ENCODE results near the gene DLK1. TPM values are rescaled to one million over a fixed set of nuclear protein-coding genes. Genes with fewer than 3 reads are reported as not detected.
A peak's percentile ranks its signal among the peaks of the same experiment; 100 is the strongest.

DLK1 gene
- total RNA-seq, 1 experiment from 2014 or later, result not detected

DNA sequence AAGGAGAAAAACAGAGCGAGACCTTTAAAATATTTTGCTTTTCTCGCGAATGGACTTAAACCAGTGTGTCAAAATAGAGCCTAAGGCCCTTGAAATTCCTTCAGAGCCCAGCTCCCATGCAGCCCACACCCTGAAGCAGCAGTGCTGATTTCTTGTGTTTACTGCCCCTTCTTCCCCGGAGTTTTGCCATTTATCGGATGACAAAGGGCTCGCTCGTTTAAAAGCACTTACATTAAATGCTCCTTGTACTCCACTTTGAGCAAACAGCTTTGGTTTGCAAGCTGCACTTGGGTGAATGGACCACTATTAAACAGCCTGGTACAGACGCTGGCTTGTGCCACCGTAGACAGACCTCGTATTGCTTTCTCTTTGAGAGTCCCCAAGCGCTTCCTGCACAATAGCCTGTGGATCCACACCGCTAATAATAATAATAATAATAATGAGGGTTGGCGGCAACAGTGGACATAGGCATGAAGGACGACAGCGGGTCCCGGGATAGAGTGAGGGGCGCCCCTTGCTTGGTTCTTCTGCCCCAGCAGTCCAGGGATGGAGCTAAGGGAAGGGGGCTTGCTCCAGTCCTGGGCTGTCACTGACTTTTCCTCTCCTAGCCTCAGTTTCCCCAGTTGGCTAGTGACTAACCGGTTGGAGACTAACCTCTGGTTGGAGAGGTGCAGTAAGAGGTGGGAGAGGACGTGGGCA, 6.6 kb downstream of the DLK1 start:
- no peak for DNase-seq (ENCODE audit: low read depth)

DNA sequence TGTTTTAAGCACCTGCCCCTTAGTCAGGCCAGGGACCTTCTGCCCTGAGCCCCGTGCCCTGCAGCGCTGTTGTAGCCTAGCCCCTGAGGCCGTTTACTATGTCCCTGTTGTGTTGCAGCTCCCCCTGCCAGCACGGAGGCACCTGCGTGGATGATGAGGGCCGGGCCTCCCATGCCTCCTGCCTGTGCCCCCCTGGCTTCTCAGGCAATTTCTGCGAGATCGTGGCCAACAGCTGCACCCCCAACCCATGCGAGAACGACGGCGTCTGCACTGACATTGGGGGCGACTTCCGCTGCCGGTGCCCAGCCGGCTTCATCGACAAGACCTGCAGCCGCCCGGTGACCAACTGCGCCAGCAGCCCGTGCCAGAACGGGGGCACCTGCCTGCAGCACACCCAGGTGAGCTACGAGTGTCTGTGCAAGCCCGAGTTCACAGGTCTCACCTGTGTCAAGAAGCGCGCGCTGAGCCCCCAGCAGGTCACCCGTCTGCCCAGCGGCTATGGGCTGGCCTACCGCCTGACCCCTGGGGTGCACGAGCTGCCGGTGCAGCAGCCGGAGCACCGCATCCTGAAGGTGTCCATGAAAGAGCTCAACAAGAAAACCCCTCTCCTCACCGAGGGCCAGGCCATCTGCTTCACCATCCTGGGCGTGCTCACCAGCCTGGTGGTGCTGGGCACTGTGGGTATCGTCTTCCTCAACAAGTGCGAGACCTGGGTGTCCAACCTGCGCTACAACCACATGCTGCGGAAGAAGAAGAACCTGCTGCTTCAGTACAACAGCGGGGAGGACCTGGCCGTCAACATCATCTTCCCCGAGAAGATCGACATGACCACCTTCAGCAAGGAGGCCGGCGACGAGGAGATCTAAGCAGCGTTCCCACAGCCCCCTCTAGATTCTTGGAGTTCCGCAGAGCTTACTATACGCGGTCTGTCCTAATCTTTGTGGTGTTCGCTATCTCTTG, 7.6 kb downstream of the DLK1 start:
- DNase-seq (ENCODE audit: low read depth), result no peak

DNA sequence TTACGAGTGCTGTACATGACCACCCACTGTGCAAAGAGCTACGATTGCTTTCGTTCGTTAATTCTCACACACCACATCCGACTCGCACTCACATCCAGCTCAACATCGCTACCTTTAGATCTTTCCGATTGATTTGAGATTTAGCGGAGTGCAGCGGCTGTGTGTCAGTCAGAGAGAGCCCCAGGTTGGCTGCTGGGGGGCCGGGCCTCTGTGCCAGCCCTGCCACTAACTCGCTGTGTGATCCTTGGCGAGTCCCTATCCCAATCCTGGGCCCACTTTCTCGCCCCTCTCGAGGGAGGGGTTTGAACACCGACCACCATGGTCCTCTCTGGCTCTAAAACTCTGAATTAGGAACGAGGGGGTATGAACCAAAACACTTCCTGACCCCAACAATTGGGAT, 8.6 kb downstream of the DLK1 start:
- no peak for DNase-seq (ENCODE audit: low read depth)

DNA sequence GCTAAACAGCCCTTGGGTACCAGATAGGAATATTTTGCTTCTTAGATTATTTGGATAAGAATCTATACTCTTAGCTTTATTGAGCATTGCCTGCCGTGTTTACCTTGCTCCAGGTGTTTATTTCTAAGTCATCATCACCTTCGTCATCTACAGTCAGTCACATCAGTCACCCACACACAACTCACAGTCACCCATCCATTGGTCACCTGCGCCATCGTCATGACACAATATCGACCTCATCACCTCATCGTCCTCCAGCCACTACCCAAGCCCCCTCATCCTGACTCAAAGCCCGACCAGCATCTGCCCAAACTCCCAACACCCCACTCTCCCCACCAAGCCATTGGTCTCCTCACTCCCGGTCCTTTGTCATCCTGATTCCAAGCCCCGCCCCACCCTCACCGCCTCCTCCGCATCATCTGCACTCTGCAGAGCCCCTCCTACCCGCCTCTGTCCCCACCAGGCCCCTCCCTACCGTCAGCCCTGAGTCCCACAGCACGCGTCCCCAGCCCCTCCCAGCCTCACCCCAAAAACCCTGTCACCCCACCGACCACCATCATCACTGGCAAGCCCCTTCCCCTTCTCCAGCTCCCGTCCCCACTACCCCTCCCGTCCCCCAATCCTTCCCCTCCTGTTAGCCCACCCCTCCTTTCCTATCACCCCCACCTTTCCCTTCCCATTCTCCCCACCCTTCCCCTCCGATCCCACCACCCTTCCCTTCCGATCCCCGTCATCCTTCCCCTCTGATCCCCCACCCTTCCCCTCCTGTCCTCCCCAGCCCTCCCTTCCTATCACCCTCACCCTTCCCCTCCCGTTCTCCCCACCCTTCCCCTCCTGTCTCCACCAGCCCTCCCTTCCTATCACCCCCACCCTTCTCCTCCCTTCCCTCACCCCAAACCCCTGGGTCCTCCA, 9.8 kb downstream of the DLK1 start:
- DNase-seq (ENCODE audit: low read depth), result no peak

DNA sequence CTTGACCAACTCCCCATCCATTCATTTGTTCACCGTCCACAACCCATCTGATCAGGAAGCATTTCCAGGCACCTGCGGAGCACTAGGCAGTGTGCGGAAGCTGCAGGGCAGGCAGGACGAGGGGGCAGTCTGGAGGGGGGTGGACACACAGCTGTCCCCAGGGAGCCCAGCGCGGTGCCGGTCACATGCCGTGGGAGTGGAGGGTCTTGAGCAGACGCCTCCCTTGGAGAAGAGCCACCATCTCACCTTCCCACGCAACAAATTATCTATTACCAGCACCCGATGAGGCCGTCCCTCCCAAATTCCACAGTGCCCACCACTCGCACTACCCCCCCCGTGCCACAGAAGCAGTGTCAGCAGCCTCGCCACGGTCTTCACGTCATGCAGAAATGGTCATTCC, 10.8 kb downstream of the DLK1 start:
- no peak for DNase-seq (ENCODE audit: low read depth)

DNA sequence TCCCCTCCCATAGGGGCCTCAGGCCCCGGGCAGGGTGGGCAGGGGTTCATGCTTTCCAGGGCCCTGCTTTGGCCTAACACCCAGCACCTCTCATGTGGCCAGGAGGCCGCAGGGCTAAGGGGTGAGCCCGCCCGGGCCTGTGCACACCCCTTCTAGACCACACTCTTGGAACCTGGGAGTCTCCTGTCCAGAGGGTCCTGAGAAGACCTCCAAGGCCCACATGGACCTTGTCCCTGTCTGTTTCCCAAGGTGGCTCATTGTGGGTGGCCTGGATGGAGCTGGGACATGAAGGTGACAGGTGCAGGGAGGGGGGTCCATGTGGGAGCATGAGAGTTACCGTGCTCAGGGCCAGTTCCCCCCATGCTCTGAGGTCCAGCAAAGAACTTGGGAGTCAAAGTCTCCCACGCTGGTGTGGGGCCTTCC, 11.6 kb downstream of the DLK1 start:
- no peak for DNase-seq (ENCODE audit: low read depth)

DNA sequence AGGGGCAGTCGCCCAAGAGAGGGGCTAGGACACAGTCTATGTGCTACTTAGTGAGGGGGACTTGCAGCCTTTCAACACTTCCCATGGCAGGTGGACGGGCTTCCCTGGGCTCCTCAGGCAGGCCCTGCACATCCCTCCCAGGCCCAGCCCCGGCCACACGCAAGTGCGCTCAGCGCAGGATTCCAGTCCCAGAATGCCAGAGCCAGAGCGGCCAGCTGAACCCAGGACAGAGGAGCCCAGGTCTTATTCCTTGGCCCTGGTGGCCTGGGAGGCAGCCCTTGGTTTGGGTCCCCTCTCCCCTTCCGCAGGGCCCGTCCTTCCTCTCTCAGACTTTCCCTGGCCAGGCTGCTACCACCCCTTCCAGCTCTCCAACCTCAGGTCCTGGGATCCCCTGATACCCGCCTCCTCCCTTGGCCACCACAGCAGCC, 12.0 kb downstream of the DLK1 start:
- DNase-seq (ENCODE audit: low read depth), result no peak

DNA sequence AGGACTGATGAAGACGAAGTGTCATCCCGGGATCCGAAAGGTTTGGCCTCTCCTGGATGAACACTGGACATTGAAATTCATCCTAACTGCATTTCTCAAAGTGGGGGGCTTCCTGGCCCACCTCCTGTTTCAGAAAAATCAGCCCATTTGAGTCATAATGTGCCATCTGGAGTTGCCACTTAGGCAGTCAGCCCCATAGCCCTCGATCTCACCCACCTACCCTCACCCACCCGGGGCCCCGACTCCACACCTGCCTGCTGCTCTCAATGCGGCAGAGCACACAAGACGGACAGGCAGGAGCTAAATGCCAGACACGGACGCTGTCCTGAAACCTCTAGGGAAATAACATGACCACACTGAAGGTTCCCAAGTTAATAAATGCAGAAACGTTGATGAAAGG, 12.6 kb downstream of the DLK1 start:
- no peak for DNase-seq (ENCODE audit: low read depth)

DNA sequence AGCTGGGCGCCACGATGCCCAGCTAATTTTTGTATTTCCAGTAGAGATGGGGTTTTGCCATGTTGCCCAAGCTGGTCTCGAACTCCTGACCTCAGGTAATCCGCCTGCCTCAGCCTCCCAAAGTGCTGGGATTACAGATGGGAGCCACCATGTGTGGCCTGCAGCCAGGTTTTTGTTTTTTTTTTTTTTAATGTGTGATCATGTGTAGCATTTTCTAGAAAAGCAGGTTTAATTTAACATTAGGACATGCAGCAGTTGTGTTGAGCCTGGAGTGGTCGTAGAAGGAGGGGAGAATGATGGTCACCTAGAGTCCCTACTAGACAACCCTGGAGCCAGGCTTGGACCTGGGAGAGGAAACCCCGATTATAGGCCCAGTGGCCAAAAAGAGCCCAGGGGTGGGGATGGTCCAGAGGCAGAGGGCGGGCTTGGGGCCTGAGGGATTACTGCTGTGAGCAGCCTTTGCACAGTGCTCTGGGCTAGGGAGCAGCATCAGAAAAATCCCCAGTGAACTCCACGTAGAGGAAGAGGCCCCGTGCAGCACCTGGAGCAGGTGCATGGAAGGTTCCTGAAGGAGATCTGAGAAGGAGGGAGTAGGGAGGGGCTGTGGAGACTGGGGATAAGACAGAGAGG, 13.6 kb downstream of the DLK1 start:
- DNase-seq (ENCODE audit: low read depth), result no peak

DNA sequence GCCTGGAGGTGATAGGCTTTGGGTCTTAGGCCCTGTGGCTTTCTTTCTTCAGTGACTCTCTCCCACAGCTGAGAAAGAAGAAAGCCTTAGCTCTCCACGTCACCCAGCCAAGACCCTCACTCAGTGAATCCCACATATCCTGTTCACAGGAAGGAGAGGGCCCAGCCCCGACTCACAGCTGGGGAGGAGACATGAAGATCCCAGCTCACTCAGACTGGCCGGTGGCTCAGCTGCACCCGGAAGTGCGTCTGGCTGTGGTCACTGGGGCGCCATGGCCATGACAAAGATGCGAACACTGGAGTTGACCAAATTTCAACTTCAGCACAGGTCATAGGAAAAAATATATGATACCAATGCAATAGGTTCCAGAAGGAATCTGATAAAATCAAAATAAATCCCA, 14.2 kb downstream of the DLK1 start:
- DNase-seq (ENCODE audit: low read depth), result no peak

DNA sequence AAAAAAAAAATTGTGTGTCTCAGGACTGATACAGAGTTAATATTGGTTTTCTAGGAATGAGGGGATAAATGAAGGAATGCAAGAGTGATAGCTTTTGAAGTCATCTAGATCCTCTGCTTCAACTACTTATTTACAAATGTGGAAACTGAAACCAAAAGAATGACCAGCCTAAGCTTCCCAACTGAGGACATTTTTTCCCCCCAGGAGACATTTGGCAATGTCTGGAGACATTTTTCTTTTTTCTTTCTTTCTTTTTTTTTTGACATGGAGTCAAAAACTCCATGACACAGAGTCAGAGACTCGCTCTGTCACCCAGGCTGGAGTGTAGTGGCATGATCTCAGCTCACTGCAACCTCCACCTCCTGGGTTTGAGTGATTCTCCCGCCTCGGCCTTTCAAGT, 15.3 kb downstream of the DLK1 start:
- DNase-seq (ENCODE audit: low read depth), result no peak

DNA sequence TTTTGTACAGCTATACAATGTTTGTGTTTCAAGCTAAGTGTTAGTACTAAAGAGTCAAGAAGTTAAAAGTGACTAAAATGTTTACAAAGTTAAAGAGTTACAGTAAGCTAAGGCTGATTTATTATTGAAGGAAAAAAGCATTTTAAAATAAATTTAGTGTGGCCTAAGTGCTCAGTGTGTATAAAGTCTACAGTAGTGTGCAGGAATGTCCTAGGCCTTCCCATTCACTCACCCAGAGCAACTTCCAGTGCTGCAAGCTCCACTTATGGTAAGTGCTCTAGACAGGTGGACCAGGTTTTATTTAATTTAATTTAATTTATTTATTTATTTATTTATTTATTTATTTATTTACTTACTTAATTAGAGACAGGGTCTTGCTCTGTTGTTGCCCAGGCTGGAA, 19.6 kb downstream of the DLK1 start:
- DNase-seq (ENCODE audit: low read depth), result no peak

DNA sequence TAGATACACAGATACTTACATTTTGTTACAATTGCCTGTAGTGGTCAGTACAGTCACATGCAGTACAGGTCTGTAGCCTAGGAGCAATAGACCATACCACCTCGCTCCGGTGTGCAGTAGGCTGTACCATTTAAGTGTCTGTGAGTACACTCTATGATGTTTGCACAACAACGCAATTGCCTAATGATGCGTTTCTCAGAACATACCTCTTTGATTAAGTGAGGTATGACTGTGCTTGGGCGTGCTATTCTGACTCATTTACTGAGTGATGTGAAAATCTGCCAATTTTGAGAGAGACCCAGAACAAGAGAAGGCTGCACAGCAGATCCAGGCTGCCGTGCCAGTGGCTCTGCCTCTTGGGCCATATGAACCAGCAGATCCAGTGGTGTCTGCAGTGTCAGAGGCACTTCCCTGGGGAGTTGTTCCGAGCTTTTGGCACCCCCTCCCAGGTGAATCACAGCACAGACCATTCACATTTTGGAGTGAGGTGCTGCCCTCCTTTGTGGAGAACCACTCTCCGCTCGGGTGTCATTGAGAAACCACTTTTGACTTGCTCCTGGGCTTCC, 20.4 kb downstream of the DLK1 start:
- peak; percentile 82 for DNase-seq (ENCODE audit: low read depth)

DNA sequence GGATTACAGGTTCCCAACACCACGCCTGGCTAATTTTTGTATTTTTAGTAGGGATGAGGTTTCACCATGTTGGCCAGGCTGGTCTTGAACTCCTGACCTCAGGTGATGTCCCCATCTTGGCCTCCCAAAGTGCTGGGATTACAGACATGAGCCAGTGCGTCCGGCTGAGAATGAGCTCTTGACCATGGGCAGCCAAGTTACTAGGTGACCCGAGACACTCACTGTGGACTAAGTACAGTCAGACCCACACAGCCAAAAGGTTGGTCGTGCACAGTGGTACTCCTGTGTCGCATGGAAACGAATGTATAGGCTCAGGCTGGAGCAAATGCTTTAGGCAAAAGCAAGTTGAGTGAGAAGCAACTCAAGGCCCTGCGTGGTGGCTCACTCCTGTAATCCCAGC, 21.0 kb downstream of the DLK1 start:
- no peak for DNase-seq (ENCODE audit: low read depth)

DNA sequence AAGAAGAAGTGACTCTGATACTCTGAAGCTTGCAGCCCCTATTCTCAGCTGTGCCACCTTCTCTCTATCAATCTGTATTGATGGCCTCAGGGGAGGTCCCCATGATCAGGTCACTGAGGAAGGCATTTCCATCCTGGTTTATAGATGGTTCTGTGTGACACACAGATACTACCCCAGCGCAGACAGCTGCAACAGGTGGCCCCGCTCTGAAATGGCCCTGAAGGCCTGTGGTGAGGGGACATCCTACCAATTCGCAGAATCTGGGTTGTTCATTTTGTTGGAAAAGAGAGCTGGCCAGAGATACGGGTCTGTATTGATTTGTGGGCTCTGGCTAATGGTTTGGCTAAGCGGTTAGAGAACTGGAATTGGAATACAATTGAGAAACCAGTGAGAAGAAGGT, 21.7 kb downstream of the DLK1 start:
- no peak for DNase-seq (ENCODE audit: low read depth)

DNA sequence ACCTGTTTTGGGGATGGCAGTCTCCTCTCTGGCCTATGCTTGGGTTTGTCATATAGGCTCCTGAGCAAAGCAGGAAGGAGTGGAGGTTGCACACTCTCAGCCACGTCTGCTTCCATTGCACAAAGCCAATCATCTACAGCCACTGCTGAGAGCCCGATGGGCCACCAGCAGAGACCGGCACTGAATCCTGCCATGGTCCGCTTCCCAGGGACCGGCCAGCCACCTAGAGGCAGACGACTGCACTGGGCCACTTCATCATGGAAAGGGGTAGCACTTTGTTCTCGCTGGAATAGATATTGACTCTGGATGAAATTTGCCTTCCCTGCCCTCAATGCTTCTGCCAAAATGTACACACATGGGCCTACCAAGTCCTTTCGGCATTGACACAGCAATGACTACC, 22.3 kb downstream of the DLK1 start:
- DNase-seq (ENCODE audit: low read depth), result no peak

DNA sequence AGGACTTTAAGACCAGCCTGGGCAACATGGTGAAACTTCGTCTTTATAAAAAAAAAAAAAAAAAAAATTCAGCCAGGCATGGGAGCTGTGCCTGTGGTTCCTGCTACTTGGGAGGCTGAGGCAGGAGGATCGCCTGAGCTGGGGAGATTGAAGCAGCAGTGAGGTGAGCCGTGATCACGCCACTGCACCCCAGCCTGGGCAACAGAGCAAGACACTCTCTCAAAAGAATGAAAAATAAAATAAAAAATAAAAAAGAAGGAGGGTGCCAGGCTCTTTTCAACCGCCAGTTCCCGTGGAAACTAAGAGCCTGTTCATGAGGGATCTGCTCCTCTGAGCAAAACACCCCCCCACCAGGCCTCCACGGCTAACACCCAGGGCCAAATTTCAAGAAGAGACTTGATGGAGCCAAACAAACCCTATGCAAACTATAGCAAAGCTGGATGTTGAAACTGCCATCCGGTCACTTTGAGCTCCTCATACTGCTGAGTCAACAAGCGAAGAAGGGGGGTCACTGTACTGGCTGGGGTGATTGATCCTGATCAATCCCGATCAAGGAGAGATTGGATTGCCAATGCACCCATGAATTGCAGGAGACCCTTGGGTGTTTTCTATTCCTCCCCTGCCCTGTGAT, 23.4 kb downstream of the DLK1 start:
- no peak for DNase-seq (ENCODE audit: low read depth)

DNA sequence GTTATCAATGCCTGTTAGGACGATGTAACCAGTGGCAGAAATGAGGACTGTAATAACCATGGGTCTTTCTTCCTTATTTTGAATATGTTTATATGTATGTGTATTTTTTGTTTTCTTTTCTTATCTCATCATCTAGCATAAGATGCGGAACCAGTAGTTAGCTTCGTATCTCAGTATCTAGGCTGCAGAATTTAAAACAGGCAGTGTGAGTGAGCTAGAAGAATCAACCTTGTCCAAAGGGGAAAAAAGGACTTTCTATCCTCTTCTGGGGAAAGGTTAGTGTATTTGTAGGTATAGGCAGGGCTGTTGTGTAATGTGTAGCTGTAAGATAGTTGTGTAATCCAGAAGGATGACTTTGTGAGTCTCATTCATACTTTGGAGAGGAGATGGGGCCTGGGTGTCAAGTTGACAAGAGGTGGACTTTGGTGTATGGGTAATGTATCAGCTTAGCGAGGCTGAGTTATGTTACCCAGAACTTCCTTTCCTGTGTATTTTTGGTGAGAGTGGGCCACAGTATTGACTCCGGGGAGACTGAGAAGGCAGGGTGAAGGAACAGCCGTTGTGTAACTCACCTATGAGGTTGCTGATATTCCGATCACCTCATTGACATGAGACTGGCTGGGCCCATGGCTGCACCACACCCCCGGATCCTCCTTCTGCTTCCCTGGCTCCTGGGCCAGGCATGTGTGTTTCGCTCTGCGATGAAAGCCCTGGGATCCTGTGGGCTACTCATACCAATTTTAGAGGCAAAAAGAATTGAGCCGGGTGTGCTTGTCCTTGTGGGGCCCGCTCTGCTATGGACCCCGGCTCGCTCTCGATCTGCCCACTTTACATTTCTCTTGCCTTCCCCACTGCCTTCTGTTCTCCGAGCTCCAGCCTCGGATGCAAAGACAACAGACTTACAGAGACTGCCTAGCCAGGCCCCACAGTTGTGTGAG, 24.3 kb downstream of the DLK1 start:
- no peak for DNase-seq (ENCODE audit: low read depth)

DNA sequence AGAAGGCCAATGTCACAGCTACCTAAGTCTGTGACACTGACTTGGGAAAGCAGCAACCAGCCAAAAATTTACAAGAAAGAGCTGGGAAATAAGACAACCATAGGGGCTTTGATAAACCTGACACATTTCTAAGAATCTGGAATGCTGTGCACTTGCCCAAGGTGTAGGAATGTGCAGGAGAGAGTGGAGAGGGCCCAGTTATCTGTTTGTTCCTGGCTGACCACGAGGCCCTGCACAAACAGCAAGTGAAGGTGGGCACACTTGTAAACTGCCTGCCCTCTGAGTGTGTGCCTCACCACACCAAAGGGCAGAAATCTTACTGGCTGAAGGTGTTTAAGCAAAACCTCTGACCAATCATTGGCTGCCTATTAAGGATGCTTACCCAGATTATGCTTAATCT, 27.3 kb downstream of the DLK1 start:
- no peak for DNase-seq (ENCODE audit: low read depth)
